ENCODE measurements around the gene ANKRD9. TPM values are rescaled to one million over a fixed set of nuclear protein-coding genes. Genes with fewer than 3 reads are reported as not detected.

Gene ANKRD9
- total and polyA plus RNA-seq, 2 of the 13 experiments (the other 11 are each of a cell fraction or from before 2014, with no cell fraction given), result 10.0 to 15.0 TPM

DNA sequence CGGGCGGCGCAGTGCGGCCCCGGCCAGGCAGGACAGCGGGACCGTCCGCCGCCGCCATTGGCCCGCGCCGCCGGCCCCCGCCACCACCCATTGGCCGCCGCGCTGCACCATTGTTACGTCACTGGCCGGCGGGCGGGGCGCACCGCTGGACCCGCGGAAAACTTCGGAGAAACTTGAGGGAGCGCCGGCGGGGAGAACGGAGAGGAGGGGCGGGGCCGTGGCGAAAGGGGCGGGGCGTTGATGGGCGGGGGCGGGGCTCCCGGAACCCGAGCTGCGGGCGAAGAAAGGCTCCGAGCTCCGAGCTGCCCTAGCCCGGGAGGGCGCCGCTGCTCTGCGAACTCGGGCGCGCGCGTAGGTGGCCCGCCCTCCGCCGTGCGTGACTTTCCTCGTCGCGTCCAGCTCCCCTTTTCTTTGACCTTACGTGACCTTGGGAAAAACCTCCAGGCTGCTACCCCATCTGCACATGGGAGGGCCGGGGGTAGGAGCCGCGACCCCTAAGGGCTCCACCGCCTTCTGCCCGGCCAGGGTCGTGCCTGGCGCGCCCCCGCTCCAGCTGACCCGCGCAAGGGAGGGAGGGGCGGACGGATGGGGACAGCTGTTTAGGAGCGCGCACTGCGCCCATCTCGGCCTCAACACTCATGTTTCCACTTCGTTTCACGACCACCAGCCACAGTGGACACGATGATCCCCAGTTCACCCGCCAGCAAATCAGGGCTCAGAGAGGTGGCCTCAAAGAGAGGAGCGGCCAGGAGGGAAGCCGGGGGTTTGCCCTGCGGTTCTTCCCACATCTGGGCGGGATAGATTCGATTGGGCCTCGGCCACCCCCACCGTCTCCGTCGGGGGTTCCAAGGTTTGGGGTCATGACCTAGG is at the start of gene ANKRD9 (continued):
- TF ChIP-seq THAP9 (CRISPR knock-in tag; IDR thresholded peaks at IDR 0.05; ENCODE audit: borderline replicate concordance) (no peak), ZNF614 (CRISPR knock-in tag; IDR thresholded peaks at IDR 0.05; ENCODE audit: borderline replicate concordance) (no peak), MBNL3 (CRISPR knock-in tag; conservative IDR thresholded peaks at IDR 0.05) (no peak), REPIN1 (CRISPR knock-in tag; IDR thresholded peaks at IDR 0.05; ENCODE audit: borderline replicate concordance, low read depth) (no peak), ZSCAN22 (CRISPR knock-in tag; IDR thresholded peaks at IDR 0.05) (no peak), SPEN (CRISPR knock-in tag; IDR thresholded peaks at IDR 0.05; ENCODE audit: low read depth) (no peak; the same call in 1 of the 2 replicates), HHEX (CRISPR knock-in tag; IDR thresholded peaks at IDR 0.05) (no peak), ZNF256 (CRISPR knock-in tag; conservative IDR thresholded peaks at IDR 0.05) (no peak), ZNF780A (CRISPR knock-in tag; IDR thresholded peaks at IDR 0.05) (no peak), TCF7 (IDR thresholded peaks at IDR 0.05; ENCODE audit: low read depth) (no peak), MXI1 (IDR thresholded peaks at IDR 0.05; ENCODE audit: borderline replicate concordance, low read depth, low read length) (no peak), MZF1 (CRISPR knock-in tag; IDR thresholded peaks at IDR 0.05; ENCODE audit: borderline replicate concordance) (no peak), SOX6 (IDR thresholded peaks at IDR 0.05) (no peak), SOX6 (CRISPR knock-in tag; IDR thresholded peaks at IDR 0.05) (peak; percentile 6; the same call in 1 of the 2 replicates), TBX3 (IDR thresholded peaks at IDR 0.05; ENCODE audit: borderline replicate concordance) (no peak), ZNF652 (CRISPR knock-in tag; IDR thresholded peaks at IDR 0.05; ENCODE audit: borderline replicate concordance, low read depth) (no peak), ZNF552 (CRISPR knock-in tag; IDR thresholded peaks at IDR 0.05; ENCODE audit: borderline replicate concordance) (no peak), ZNF772 (CRISPR knock-in tag; IDR thresholded peaks at IDR 0.05) (peak; percentile 10; the same call in 1 of the 2 replicates), ZNF839 (CRISPR knock-in tag; IDR thresholded peaks at IDR 0.05; ENCODE audit: borderline replicate concordance) (no peak), NR2F2 (IDR thresholded peaks at IDR 0.05; ENCODE audit: borderline replicate concordance, low read depth) (no peak), POLR2AphosphoS5 (IDR thresholded peaks at IDR 0.05; ENCODE audit: low read depth, low read length) (peak; percentile 42; the same call in 1 of the 2 replicates), KDM4B (CRISPR knock-in tag; IDR thresholded peaks at IDR 0.05) (no peak), RFX1 (IDR thresholded peaks at IDR 0.05) (no peak), POGZ (CRISPR knock-in tag; IDR thresholded peaks at IDR 0.05) (no peak), CBX5 (CRISPR knock-in tag; IDR thresholded peaks at IDR 0.05; ENCODE audit: borderline replicate concordance) (no peak)
- TF ChIP-seq, protein P1, sequence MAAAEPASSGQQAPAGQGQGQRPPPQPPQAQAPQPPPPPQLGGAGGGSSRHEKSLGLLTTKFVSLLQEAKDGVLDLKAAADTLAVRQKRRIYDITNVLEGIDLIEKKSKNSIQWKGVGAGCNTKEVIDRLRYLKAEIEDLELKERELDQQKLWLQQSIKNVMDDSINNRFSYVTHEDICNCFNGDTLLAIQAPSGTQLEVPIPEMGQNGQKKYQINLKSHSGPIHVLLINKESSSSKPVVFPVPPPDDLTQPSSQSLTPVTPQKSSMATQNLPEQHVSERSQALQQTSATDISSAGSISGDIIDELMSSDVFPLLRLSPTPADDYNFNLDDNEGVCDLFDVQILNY (CRISPR knock-in tag; conservative IDR thresholded peaks at IDR 0.05), result no peak
- TF ChIP-seq, protein P2, sequence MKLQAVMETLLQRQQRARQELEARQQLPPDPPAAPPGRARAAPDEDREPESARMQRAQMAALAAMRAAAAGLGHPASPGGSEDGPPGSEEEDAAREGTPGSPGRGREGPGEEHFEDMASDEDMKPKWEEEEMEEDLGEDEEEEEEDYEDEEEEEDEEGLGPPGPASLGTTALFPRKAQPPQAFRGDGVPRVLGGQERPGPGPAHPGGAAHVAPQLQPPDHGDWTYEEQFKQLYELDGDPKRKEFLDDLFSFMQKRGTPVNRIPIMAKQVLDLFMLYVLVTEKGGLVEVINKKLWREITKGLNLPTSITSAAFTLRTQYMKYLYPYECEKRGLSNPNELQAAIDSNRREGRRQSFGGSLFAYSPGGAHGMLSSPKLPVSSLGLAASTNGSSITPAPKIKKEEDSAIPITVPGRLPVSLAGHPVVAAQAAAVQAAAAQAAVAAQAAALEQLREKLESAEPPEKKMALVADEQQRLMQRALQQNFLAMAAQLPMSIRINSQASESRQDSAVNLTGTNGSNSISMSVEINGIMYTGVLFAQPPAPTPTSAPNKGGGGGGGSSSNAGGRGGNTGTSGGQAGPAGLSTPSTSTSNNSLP (IDR thresholded peaks at IDR 0.05; ENCODE audit: low read depth, low read length), result no peak
